Left forelimb (tissue), 1 donor: ENCODE measurements around the gene SMYD4.
"Not testable (repeated sequence)": the region's sequence is repeated elsewhere in the genome, so short reads cannot be mapped to it uniquely, and the experiment has no call there.

Experiments used
- DNase-seq: peaks from one replicate; pipeline ENCODE4 v3.0.0-alpha.2; 2018; ENCODE audit warnings: low spot score

SMYD4 gene

DNA sequence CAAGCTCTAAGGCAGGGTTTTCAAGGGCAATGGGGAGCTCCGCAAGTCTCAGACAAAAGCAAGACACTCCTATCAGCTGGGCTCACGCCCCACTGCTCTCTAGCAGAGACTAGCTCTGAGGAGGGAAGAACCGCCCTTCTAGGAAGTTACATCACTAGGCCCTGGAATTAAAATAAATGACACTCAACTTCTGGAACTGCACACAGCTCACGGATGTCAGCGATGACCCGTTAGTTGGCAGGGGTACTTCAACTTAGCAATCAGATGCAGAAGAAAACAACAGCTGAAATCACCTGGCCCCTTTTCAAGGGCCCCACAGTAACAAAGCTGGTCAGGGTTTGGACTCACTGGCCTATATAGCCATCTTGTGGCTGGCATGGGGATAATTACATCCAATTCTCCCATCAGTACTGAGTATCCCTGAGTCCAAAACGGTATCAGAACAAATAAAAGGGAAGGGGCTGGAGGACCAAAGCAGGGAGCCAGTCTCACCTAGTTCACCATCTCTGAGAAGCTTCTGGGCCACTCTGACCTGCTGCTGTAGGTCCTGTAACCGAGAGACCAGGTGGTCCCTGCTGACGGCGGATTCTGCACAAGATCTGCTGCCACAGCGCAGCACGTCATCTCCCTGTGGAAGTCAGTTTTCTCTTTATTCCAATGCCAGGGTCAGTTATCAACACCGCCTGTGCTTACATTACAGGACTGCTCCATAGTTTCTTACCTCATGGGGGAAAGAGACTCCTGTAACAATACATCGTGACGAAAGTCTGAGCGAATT is 45.7 kb downstream of the SMYD4 start:
- peak; percentile 76 for DNase-seq

DNA sequence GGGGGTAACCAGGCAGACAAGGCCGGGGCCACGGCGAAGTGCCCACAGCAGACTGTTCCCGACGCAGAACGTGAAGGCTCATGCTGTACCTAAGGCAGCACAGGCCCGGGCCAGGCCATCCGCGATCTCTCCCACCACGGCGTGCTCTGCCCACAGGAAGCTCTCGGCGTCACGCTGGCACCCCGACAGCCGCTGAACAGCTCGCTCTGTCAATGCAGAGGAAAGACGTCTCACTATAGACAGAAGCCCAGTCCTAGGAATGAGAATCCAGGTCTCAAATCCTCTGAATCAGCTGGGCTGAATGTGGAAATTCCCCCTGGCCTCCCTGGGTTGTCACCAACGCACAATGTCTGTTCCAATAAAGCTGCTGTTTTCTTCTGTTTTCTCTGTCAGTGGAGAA is 46.4 kb downstream of the SMYD4 start:
- no peak for DNase-seq

DNA sequence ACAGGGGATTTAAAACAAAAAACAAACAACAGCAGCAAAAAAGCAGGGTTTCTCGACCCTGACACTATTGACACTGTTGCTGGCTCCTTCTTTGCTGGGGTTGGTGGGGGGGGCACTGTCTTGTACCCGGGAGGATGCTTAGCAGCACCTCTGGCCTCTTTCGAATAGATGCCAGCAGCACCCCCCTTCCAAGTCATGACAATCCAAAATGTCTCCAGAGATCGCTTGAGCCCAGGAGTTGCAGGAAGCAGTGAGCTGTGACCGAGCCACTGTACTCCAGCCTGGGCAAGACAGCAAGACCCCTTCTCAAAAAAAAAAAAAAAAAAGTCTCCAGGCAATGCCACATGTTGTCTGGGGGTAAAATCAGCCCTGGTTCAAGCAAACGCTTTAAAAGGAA is 47.5 kb downstream of the SMYD4 start:
- DNase-seq = no peak

DNA sequence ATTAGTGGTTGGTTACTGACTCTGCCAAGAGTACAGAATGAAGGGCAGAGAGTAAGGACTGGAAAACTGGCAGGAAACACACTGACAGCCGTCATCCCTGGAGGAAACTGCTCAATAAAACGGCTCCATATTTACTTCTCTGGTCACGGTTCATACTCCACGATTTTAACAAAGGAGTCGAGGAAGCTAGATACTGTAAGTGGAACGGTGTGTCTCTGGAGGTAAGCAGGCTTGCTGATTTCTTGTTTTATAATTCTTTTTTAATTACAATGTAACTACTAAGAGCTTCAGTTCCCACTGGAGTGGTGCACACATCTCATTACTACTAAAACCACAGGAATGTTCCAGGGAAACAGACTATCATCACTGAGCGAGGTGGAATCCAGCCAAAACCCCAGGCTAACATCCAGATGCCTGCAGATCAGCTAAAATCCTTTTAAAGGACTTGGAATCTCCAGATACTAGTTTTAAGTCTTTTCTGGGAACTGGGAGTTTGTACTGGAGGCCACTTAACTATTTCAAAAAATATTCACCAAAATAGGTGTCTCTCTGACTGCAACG is 50.1 kb downstream of the SMYD4 start:
- DNase-seq = peak; percentile 85

DNA sequence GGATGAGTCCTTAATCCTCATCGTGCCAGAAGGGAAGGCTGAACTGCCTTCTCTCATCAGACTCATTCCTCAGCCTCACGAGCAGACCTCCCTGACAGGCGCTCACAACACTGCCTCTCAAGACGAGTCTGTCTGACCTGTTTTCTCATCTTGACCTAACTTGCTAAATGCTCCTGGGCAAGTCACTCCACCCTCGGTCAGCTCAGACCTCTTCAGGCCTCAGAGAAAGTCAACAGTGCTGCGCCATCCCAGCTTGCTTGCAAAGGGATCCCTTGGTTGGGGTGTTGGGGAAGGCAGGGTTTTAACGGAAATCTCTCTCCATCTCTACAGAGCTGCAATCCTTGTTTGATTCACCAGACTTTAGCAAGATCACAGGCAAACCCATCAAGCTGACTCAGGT is 52.8 kb downstream of the SMYD4 start:
- no peak for DNase-seq

DNA sequence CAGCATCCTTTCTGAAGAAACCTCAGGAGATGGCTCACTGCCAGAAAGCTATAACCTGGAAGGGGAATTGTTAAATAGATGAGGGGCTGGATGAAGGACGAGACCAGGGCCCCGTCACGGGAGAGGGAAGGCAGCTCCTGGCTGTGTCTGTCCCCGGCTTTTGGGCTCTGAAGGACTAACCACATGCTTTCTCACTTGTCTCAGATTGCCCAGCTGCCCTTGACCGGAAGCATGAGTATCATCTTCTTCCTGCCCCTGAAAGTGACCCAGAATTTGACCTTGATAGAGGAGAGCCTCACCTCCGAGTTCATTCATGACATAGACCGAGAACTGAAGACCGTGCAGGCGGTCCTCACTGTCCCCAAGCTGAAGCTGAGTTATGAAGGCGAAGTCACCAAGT is 53.4 kb downstream of the SMYD4 start:
- no peak for DNase-seq

DNA sequence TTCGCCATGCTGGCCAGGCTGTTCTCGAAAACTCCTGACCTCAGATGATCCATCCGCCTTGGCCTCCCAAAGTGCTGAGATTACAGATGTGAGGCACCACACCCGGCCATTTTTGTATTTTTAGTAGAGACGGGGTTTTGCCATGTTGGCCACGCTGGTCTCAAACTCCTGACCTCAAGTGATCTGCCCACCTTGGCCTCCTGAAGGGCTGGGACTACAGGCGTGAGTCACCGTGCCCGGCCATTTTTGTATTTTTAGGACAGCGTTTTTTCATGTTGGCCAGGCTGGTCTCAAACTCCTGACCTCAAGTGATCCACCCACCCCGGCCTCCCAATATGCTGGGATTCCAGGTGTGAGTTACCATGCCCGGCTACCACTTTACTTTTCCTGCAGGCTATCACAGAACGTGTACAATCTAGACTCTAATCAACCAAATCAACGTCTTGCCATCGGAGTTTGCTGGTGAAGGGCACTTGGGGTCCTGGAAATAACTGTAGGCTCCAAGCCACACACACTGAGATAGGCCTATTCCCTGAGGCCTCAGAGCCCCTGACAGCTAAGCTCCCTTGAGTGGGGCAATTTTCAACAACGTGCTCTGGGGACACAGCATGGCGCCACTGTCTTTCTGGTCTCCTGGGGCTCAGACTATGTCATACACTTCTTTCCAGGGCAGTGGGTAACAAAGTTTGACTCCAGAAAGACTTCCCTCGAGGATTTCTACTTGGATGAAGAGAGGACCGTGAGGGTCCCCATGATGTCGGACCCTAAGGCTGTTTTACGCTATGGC is 55.1 kb downstream of the SMYD4 start:
- no peak for DNase-seq

DNA sequence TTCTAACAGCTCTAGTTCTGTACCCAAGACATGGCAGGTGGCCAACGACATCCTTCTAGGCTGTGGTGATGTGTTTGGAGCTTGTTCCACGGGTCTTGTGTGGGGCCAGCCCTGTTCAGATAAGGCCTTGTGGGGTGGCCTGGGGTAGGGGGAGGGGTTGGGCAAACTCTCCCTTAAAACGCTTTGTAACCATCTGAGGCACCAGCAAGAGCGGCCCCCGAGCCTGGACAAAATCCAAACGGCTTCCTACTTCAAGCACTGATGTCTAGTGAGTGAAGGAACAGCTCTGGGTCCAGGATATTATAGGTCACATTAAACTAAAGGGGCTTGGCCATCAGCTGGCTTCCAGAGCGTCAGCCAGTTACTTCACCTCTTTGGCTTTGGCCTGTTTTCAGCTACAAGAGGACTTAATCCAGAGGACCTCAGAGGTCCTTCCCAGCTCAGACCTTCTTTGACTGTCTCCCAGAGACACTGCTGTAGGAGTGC is 56.0 kb downstream of the SMYD4 start:
- no peak for DNase-seq

DNA sequence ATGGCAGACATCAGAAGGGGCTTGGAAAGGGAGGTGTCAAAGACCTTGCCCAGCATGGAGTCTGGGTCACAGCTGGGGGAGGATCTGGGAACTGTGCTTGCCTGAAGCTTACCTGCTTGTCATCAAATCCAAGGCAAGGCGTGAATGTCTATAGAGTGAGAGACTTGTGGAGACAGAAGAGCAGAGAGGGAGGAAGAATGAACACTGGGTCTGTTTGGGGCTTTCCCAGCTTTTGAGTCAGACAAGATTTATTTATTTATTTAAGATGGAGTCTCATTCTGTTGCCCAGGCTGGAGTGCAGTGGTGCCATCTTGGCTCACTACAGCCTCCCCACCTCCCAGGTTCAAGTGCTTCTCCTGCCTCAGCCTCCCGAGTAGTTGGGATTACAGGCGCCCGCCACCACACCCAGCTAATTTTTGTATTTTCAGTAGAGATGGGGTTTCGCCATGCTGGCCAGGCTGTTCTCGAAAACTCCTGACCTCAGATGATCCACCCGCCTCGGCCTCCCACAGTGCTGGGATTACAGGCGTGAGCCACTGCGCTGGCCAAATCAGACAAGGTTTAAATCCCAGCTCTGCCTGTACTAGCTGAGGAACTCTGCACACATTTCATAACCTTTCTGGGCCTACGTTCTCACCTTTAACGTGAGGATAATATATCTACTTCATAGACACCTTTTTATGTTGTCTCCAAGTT is 56.6 kb downstream of the SMYD4 start:
- DNase-seq = not testable (repeated sequence)

DNA sequence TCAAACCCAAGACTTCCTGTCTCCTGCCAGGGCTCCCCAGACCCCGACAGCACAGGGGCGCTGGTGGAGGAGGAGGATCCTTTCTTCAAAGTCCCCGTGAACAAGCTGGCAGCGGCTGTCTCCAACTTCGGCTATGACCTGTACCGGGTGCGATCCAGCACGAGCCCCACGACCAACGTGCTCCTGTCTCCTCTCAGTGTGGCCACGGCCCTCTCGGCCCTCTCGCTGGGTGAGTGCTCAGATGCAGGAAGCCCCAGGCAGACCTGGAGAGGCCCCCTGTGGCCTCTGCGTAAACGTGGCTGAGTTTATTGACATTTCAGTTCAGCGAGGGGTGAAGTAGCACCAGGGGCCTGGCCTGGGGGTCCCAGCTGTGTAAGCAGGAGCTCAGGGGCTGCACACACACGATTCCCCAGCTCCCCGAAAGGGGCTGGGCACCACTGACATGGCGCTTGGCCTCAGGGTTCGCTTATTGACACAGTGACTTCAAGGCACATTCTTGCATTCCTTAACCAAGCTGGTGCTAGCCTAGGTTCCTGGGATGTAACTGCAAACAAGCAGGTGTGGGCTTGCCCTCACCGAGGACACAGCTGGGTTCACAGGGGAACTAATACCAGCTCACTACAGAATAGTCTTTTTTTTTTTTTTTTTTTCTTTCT is 59.8 kb downstream of the SMYD4 start:
- DNase-seq = no peak

DNA sequence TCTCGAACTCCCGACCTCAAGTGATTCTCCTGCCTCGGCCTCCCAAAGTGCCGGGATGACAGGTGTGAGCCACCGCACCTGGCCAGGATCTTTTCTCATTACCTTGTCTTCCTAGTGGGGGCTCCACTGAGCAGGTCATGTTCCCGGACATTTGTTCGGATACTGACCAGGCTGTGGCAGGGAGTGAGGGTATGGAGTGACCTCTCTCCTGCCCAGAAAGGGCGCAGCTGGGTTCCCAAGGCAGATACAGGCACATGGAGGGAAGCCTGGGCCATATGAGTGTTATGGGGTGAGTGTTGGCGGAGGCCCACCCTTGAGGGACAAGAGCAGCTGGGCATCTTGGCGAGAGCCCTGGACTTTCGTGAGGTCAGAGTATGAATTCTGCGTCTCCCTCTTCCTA is 62.3 kb downstream of the SMYD4 start:
- DNase-seq = no peak

DNA sequence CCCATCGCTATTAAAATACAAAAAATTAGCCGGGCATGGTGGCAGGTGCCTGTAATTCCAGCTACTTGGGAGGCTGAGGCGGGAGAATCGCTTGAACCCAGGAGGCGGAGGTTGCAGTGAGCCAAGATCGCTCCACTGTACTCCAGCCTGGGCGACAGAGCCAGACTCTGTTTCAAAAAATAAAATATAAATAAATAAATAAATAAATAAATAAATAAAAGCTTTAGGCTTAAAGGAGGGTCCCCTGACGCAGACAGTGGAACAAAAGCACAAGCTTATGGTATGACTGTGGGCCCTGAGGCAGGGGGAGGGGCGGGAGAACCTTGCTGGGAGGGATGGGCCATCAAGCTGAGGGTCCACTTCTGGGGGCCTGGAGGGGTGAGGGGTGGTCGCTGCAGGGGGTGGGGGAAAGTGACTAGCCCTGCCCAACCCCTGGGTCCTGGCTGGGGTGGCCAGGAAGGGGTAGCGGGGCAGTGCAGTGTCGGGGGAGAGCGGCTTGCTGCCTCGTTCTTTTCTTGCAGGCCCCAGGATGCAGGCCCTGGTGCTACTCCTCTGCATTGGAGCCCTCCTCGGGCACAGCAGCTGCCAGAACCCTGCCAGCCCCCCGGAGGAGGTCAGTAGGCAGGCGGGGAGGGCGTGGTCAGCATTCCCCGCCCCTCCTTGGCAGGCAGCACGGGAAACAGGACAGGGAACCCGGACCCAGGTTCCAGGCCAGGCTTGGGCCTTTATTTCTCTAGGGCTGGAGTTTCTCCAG is 63.1 kb downstream of the SMYD4 start:
- DNase-seq = no peak

DNA sequence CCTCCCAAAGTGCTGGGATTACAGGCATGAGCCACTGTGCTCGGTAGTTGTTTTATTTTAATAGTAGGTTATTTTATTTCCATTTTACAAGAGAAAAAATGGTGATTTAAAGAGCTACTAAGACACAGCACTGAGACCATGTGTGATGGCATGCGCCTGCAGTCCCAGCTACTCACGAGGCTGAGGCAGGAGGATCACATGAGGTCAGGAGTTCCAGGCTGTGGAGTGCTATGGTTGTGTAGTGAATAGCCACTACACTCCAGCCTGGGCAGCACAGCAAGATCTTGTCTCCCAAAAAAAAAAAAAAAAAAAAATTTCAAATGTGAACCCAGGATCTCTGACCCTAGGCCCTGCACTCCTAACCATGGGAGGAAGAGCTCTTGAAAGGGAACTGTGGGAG is 64.1 kb downstream of the SMYD4 start:
- no peak for DNase-seq

DNA sequence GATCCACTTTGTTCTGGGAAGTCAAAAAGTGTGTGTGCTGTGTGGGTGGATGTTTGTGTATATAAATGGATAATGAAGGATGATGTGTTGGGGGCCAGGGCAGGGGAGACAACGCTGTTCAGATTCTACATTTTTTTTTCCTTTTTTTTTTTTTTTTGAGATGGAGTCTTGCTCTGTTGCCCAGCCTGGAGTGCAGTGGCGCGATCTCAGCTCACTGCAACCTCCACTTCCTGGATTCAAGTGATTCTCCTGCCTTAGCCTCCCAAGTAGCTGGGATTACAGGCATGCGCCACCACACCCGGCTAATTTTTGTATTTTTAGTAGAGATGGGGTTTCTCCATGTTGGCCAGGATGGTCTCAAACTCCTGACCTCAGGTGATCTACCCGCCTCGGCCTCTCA is 65.0 kb downstream of the SMYD4 start:
- DNase-seq = not testable (repeated sequence)

DNA sequence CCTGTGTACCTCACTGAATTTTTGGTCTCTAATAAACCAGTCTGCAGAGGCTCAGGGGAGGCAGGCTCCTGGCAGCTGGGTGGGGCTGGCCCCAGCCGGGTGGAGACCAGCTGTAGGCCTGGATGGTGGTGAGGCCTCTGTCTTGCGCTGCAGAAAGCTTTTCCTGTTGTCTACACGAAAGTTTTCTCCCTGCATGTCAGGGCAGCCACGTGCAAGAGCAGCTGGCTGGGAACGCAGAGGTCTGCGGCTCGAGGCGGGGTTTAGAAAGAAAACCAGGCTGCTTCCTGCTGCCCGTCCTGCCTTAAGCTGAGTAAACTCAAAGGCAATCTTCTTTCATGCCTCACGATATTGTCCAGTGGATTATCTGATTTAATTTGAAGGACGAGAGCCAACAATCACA is 65.4 kb downstream of the SMYD4 start:
- peak; percentile 79 for DNase-seq

DNA sequence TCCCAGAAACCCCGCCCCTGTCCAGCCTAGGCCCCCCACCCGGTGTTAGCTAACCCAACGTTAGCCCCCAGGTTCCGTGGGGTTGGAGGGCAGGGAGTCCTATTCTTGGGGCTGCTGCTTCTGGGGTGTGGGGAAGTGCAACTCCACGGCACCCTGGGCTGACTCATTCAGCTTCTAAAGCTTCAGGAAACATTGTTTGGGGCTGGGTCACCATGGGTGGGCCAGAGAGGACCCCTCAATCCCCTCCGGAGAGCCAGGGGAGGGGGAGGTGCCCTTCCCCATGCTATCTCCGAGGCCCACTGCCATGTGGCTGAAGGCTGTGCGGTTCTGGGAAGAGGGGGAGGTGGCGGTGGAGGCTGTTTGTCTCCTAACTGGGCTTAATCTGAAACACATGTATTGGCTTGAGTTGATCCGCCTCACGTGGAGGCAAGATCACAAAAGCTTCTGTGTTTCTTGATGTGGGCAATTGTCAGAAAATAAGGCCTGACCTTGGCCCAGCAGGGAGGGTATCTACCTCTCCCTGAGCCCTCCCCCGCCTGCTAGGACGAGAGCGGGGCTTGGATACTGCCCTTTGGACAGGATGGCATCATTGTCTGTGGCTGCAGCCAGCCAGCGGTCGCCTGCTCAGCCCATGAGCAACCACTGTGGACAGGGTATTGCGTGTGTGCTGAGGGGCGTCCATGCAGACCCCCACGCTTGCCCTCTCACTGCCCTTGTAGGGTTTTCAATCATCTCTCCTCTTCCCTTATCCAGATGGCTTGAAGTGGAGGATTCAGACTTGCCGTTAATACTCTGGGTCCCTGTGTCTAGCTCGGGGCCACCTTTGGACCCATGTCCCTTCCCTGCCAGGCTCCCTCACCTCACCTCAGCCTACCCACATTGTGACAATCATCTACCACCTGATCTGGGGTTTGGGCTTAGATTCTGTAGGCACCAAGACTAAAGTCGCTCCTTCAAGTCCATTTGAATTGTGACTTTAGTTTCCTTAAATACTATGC is 66.5 kb downstream of the SMYD4 start:
- no peak for DNase-seq

DNA sequence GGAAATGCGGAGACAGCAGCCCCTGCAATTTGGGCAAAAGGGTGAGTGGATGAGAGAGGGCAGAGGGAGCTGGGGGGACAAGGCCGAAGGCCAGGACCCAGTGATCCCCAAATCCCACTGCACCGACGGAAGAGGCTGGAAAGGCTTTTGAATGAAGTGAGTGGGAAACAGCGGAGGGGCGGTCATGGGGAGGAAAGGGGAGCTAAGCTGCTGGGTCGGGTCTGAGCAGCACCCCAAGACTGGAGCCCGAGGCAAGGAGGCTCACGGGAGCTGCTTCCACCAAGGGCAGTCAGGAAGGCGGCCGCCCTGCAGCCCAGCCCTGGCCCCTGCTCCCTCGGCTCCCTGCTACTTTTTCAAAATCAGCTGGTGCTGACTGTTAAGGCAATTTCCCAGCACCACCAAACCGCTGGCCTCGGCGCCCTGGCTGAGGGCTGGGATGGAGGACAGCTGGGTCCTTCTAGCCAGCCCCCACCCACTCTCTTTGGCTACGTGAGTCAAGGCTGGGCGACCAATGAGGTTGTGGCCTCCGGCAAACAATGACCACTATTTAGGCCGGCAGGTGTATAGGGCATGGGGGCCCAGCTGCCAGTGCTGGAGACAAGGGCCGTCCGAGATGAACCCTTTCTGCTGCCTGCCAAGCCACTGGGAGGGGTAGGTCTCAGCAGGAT is 67.3 kb downstream of the SMYD4 start:
- peak; percentile 76 for DNase-seq

DNA sequence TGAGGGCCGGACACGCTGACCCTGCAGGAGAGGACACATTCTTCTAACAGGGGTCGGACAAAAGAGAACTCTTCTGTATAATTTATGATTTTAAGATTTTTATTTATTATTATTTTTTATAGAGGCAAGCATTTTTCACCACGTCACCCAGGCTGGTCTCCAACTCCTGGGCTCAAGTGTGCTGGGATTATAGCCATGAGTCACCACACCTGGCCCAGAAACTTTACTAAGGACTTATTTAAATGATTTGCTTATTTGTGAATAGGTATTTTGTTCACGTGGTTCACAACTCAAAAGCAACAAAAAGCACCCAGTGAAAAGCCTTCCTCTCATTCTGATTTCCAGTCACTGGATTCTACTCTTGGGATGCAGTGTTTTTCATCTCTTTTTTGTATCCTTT is 70.2 kb downstream of the SMYD4 start:
- DNase-seq = no peak

DNA sequence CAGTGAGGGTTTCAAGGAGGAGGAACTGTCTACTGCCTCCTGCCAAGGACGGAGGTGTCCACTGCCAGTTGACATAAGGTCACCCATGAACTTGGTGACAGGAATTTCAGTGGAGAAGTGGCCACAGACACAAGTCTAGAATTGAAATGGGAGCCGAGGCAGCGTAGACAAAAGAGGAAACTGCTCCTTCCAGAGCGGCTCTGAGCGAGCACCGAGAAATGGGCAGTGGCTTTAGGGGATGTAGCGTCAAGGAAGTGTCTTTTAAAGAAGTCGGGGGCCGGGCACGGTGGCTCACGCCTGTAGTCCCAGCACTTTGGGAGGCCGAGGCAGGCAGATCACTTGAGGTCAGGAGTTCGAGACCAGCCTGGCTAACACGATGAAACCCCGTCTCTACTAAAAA is 70.9 kb downstream of the SMYD4 start:
- DNase-seq = no peak
